WI38 (cell line): ENCODE measurements around the gene RNF41.

ENCODE experiments used
- H3K4me3 ChIP-seq: 2 replicates; pipeline ENCODE4 v1.5.1; 2011; ENCODE audit warnings: low read depth, mild to moderate bottlenecking, control low read depth, low read length
- TF ChIP-seq, protein P1 (sequence below): IDR thresholded peaks from 2 replicates; pipeline ENCODE4 v1.5.1; 2012; ENCODE audit warnings: low read depth, mild to moderate bottlenecking, control low read depth, low read length

The RNF41 gene

DNA sequence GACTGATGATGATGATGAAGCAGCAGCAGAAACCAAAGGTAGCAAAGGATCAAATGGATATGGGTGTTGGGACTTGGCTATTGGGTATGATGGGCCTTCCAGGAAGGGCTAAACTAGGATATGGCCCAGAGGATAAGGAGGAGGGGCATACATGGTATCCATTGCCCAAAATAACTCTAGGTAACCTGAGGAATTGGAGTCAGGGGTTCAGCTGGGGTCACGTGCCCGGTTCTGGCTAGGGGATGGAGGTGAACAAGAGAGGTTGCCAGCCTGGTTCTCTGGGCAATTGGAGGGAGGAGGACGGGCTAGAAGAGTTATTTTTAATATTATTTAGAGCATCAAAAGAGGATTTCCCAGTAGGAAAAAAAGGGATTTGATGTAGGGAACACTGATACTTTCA is 39.2 kb upstream of the RNF41 start:
- H3K4me3 ChIP-seq, result no peak overlapping the region
- TF ChIP-seq, protein P1, sequence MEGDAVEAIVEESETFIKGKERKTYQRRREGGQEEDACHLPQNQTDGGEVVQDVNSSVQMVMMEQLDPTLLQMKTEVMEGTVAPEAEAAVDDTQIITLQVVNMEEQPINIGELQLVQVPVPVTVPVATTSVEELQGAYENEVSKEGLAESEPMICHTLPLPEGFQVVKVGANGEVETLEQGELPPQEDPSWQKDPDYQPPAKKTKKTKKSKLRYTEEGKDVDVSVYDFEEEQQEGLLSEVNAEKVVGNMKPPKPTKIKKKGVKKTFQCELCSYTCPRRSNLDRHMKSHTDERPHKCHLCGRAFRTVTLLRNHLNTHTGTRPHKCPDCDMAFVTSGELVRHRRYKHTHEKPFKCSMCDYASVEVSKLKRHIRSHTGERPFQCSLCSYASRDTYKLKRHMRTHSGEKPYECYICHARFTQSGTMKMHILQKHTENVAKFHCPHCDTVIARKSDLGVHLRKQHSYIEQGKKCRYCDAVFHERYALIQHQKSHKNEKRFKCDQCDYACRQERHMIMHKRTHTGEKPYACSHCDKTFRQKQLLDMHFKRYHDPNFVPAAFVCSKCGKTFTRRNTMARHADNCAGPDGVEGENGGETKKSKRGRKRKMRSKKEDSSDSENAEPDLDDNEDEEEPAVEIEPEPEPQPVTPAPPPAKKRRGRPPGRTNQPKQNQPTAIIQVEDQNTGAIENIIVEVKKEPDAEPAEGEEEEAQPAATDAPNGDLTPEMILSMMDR, result no peak

DNA sequence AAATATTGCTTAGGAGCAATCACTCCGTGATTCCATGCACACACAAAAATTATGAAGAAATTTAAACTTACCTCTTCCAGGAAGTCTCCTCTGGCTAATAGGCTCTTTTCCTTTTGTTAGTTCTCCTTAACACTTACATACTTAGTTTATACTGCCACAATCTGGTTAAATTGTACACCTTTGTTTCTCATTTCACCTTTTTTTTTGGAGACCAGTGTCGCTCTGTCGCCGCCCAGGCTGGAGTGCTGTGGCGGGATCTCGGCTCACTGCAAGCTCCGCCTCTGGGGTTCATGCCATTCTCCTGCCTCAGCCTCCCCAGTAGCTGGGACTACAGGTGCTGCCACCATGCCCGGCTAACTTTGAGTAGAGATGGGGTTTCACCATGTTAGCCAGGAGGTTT is 38.7 kb upstream of the RNF41 start:
- no peak overlapping the region for H3K4me3 ChIP-seq
- TF ChIP-seq, protein P1, result no peak

DNA sequence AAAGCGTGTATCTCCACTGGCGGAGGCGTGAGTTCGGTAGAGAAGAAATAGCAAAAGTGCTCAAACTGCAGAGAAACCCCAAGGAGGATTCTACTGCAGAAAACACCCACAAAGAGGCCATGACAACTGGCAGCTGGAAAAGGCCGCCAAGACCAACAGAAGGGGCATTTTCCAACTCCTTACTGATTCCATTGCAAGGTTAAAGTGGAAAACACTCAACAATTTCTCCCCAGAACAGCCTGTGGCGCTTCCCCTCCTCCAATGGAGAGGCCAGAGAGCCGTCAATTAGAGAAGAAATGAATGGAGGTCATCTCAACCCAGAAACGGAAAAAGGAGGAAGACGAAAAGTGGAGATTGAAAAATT is 37.1 kb upstream of the RNF41 start:
- peak overlapping the region; percentile 87 for H3K4me3 ChIP-seq
- TF ChIP-seq, protein P1, result no peak

DNA sequence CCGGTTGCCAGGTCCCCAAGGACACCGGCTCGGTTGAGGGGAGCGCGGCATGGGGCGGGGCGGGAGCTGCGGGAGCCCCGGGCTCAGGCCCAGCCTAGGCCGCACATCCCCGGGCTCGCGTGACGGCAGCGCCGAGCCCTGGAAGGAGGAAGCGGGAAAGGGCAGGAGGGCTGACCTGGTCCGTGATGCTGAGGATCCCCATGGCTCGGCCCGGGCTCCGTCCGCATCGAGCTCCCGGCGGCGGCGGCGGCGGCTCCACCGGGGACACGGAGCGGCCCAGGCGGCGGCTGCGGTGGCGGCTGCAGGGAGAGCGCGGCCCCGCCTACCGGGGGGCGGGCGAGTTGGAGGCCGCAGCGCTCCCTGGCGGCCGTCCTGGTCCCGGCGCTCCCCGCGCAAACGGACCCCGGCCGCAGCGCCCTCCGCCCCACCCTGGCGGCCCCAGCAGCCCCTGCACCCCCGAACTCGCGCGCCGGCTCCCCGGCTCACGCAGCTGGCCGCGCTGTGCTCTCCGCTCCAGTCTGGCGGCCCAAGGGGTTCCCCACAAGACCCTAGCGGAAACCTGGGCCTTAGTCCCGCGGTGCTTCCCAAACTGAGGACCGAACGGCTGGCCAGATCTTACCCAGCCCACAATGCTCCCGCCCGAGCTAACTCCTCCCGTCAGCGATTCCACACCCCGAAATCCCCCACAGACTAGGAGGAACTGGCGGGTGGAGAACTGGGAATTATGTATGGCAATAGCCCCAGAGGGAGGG is 36.5 kb upstream of the RNF41 start, which contains the start of gene ANKRD52:
ANKRD52 (minus strand) TSS at position 317 of the 752 bp plus-strand sequence; CDS start at position 202, 115 bp downstream.
- peak within 1 kb of the TSS; percentile 87 for H3K4me3 ChIP-seq
- TF ChIP-seq, protein P1, result peak; percentile 22; the same call in 1 of the 2 replicates

DNA sequence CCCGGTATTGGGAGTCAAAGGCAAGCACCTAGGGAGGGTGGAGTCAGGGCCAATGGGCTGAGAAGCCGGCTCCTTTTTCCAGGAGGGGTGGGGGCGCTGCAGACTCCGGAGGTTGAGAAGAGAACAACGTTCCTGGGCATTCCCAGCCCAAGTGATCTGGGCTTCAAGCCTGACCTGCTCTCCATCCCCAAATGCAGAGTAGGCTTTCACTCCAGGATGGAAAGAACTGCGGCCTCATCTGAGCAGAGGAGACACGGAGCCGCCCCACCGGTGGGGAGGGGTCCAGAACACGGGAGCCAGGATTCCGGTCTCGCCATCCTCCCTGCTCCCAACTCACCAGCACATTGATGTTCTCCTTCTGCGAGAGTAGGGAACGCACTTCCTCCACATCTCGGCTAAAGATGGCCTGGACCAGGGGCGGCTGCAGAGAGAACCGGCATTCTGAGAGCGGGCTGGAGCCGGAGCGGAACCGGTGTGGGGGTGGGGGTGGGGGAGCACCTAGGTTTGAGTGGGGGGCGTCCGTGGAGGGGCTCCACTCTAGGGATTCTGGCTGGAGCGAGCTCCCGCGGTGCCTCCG is 35.9 kb upstream of the RNF41 start:
- peak overlapping the region; percentile 87 for H3K4me3 ChIP-seq
- TF ChIP-seq, protein P1, result no peak

DNA sequence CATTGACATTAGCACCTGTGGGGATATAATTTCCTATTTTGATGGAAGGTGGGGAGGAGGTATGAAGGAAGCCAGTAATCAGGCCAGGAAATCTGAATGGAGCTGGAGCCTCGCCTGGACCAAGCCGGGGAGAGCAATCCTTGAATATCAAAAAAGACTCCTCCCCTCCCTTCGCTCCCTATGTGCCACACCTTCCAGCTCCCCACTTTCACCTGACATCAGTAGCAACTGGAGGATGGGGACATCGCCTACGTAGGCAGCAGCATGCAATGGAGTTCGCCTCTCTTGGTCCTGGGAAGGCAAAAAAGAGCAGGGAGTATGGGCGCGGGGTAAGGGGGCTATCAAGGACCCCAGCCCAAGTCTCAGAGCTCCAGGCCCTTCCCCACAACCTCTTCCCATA is 35.3 kb upstream of the RNF41 start:
- TF ChIP-seq, protein P1, result no peak
- peak overlapping the region; percentile 87 for H3K4me3 ChIP-seq

DNA sequence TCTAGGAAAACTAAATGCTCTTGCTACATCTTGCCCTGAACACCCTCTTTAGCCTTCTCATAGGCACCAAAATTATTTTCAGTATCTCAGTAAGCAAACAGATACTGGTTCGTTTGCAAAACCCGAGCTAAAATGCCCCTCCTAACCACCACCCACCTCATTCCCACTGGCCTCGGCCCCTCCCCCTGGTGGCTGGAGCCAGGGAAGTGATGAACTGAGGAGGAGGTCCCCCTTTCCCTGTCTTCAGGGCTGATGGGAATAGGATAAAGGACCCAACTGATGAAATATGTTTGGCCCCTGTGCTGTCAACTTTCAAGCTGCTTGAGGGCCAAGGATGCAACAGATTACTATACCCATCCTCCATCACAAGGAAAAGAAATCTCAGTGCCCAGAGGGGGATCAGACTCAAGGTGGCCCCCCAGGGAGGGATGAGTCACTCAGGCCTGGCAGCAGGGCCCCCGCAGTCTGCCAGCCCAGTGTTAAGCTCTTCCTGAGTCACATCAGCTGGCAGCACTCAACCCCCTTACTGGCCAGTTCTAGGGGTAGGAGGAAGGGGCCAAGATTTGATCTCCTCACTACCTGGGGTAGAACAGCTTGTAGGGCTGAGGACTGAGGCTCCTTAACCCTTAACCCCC is 34.7 kb upstream of the RNF41 start:
- H3K4me3 ChIP-seq, result peak overlapping the region; percentile 87
- TF ChIP-seq, protein P1, result peak; percentile 8; the same call in 1 of the 2 replicates
